HG03064 (cell line): ENCODE measurements around the gene CRIP1.

ENCODE experiments used
- ATAC-seq: cut with Tn5 transposase; IDR thresholded peaks from one replicate; pipeline ENCODE4 v1.9.1; 2021; ENCODE audit warnings: low read depth; ENCODE audit not compliant: unreplicated experiment

CRIP1 gene

GRCh38 chr14:105531088-105531893 lies 44.6 kb downstream of the CRIP1 start:
- ATAC-seq = no peak

GRCh38 chr14:105531894-105532623 lies 45.4 kb downstream of the CRIP1 start:
- ATAC-seq = no peak

- no peak for ATAC-seq
Observed at GRCh38 chr14:105532735-105533141, 46.1 kb downstream of the CRIP1 start.

GRCh38 chr14:105533391-105533790 lies 46.7 kb downstream of the CRIP1 start:
- no peak for ATAC-seq

GRCh38 chr14:105533811-105534498 lies 47.3 kb downstream of the CRIP1 start:
- no peak for ATAC-seq

GRCh38 chr14:105534586-105534985 lies 47.9 kb downstream of the CRIP1 start:
- no peak for ATAC-seq

- no peak for ATAC-seq
Observed at GRCh38 chr14:105536051-105536450, 49.4 kb downstream of the CRIP1 start.

- ATAC-seq = no peak
Observed at GRCh38 chr14:105536691-105537579, 50.2 kb downstream of the CRIP1 start.

GRCh38 chr14:105537580-105538474 lies 51.1 kb downstream of the CRIP1 start:
- no peak for ATAC-seq
